Transverse colon (tissue), 3 donors: ENCODE data around the gene NR2F6.

Source experiments
- POLR2A ChIP-seq: fragments of 450-650 bp; IDR thresholded peaks from one replicate; pipeline ENCODE4 v1.6.1; 2016; ENCODE audit warnings: antibody characterized with exemption, mild to moderate bottlenecking, moderate library complexity
- TF ChIP-seq, protein P1 (sequence below), 5 experiments: fragments of 200-600 bp in 3 of 5; fragments of 450-650 bp in 2 of 5; sonication (generic) in 3 of 5; IDR thresholded peaks; 1 replicate in 2 of 5; 2 replicates in 3 of 5; pipeline ENCODE4 v1.5.1; 2016 to 2017; ENCODE audit warnings: antibody characterized with exemption in 5 of 5, inconsistent platforms in 3 of 5, mild to moderate bottlenecking in 2 of 5, moderate library complexity in 1 of 5

DNA sequence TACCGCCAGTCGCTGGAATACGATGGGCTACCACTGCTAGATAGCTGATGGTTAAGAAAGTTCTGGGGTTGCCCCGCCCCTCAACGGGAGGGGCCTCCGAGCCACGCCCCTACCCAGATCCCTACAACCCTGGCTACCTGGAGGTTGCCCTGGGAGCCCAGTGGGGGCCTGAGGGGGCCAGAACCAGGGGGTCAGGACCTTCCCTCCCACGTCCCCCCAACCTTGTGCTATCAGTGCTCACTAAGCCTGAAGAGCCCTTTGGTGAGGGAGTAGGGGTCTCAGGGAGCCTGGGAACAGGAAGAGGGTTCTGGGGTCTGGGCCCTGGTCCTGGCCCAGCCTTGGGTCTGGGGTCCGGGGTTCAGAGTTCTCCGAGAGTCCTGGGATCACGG, 10.8 kb downstream of the NR2F6 start:
- TF ChIP-seq, protein P1, sequence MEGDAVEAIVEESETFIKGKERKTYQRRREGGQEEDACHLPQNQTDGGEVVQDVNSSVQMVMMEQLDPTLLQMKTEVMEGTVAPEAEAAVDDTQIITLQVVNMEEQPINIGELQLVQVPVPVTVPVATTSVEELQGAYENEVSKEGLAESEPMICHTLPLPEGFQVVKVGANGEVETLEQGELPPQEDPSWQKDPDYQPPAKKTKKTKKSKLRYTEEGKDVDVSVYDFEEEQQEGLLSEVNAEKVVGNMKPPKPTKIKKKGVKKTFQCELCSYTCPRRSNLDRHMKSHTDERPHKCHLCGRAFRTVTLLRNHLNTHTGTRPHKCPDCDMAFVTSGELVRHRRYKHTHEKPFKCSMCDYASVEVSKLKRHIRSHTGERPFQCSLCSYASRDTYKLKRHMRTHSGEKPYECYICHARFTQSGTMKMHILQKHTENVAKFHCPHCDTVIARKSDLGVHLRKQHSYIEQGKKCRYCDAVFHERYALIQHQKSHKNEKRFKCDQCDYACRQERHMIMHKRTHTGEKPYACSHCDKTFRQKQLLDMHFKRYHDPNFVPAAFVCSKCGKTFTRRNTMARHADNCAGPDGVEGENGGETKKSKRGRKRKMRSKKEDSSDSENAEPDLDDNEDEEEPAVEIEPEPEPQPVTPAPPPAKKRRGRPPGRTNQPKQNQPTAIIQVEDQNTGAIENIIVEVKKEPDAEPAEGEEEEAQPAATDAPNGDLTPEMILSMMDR (IDR thresholded peaks at IDR 0.05): no peak
- TF ChIP-seq POLR2A: no peak
